Mesenchymal stem cell (in vitro differentiated cells and primary cell): ENCODE results near the gene ABCA4.
"Not testable (repeated sequence)": the region's sequence is repeated elsewhere in the genome, so short reads cannot be mapped to it uniquely, and the experiment has no call there.

Experiments used
- DNase-seq: peaks from one replicate; pipeline ENCODE4 v3.0.0-alpha.2; 2013
- H2AFZ ChIP-seq: one replicate; pipeline ENCODE4 v1.6.1; 2013; ENCODE audit warnings: low read depth, mild to moderate bottlenecking, control low read depth, inconsistent platforms, low read length, moderate library complexity
- H2AK5ac ChIP-seq: 2 replicates; pipeline ENCODE4 v1.6.1; 2013; ENCODE audit warnings: low read length, moderate library complexity, mild to moderate bottlenecking, inconsistent platforms; ENCODE audit not compliant: severe bottlenecking
- H2BK120ac ChIP-seq: one replicate; pipeline ENCODE4 v1.6.1; 2013; ENCODE audit warnings: low read depth, mild to moderate bottlenecking, inconsistent platforms, low read length, moderate library complexity
- H2BK12ac ChIP-seq, 2 experiments: one replicate each; pipeline ENCODE4 v1.6.1; 2013; ENCODE audit warnings: inconsistent platforms in 2 of 2, low read length in 2 of 2, mild to moderate bottlenecking in 2 of 2, moderate library complexity in 2 of 2, control low read depth in 1 of 2
- H2BK15ac ChIP-seq: one replicate; pipeline ENCODE4 v1.6.1; 2013; ENCODE audit warnings: mild to moderate bottlenecking, low read depth, inconsistent platforms; ENCODE audit not compliant: poor library complexity, severe bottlenecking
- H2BK5ac ChIP-seq: 2 replicates; pipeline ENCODE4 v1.6.1; 2013; ENCODE audit warnings: low read depth, mild to moderate bottlenecking, low read length, control low read depth, inconsistent platforms; ENCODE audit not compliant: poor library complexity, severe bottlenecking
- H3K14ac ChIP-seq, 2 experiments: one replicate each; pipeline ENCODE4 v1.6.1; 2013; ENCODE audit warnings: inconsistent platforms in 2 of 2, low read length in 2 of 2, control low read depth in 1 of 2, mild to moderate bottlenecking in 1 of 2, moderate library complexity in 1 of 2
- H3K18ac ChIP-seq, 2 experiments: one replicate each; pipeline ENCODE4 v1.6.1; 2013; ENCODE audit warnings: inconsistent platforms in 2 of 2, low read length in 2 of 2, control low read depth in 1 of 2, low read depth in 1 of 2, mild to moderate bottlenecking in 1 of 2
- H3K23ac ChIP-seq, 2 experiments: one replicate each; pipeline ENCODE4 v1.6.1; 2013; ENCODE audit warnings: inconsistent platforms in 2 of 2, low read length in 2 of 2, mild to moderate bottlenecking in 2 of 2, moderate library complexity in 2 of 2, control low read depth in 1 of 2
- H3K27ac ChIP-seq: 2 replicates; pipeline ENCODE4 v1.5.1; 2013; ENCODE audit warnings: mild to moderate bottlenecking, moderate library complexity, low read length, control low read depth, inconsistent platforms; ENCODE audit not compliant: poor library complexity, severe bottlenecking
- H3K27me3 ChIP-seq, 2 experiments: 2 replicates each; pipeline versions ENCODE4 v1.6.1 to v1.7.0; 2013; ENCODE audit warnings: low read length in 2 of 2, mild to moderate bottlenecking in 2 of 2, moderate library complexity in 2 of 2, control low read depth in 1 of 2, inconsistent platforms in 1 of 2; ENCODE audit not compliant: control insufficient read depth in 1 of 2, insufficient read depth in 1 of 2
- H3K36me3 ChIP-seq, 2 experiments: 2 replicates each; pipeline versions ENCODE4 v1.6.1 to v1.7.0; 2013; ENCODE audit warnings: low read length in 2 of 2, control low read depth in 1 of 2, inconsistent platforms in 1 of 2, low read depth in 1 of 2, mild to moderate bottlenecking in 1 of 2; ENCODE audit not compliant: insufficient read depth in 2 of 2, control insufficient read depth in 1 of 2
- H3K4ac ChIP-seq, 2 experiments: one replicate each; pipeline ENCODE4 v1.6.1; 2013; ENCODE audit warnings: inconsistent platforms in 2 of 2, low read length in 2 of 2, mild to moderate bottlenecking in 2 of 2, moderate library complexity in 2 of 2, control low read depth in 1 of 2, low read depth in 1 of 2
- H3K4me1 ChIP-seq: 2 replicates; pipeline ENCODE4 v1.6.1; 2013; ENCODE audit warnings: low read depth, low read length, control low read depth; ENCODE audit not compliant: control insufficient read depth, insufficient read depth
- H3K4me2 ChIP-seq: 2 replicates; pipeline ENCODE4 v1.6.1; 2013; ENCODE audit warnings: low read length, mild to moderate bottlenecking, inconsistent platforms; ENCODE audit not compliant: poor library complexity, severe bottlenecking
- H3K4me3 ChIP-seq, 2 experiments: 2 replicates each; pipeline versions ENCODE4 v1.5.1 to v1.7.0; 2013; ENCODE audit warnings: low read length in 2 of 2, mild to moderate bottlenecking in 2 of 2, control low read depth in 1 of 2, low read depth in 1 of 2; ENCODE audit not compliant: insufficient read depth in 1 of 2
- H3K79me1 ChIP-seq: replicated peaks from 2 replicates; pipeline ENCODE4 v1.6.1; 2013; ENCODE audit warnings: mild to moderate bottlenecking, control low read depth, low read length, inconsistent platforms; ENCODE audit not compliant: poor library complexity, severe bottlenecking
- H3K9ac ChIP-seq: 2 replicates; pipeline ENCODE4 v1.7.0; 2013; ENCODE audit warnings: mild to moderate bottlenecking, low read length, moderate library complexity
- H3K9me3 ChIP-seq: 2 replicates; pipeline ENCODE4 v1.7.0; 2013; ENCODE audit warnings: mild to moderate bottlenecking, low read length; ENCODE audit not compliant: control insufficient read depth
- H4K8ac ChIP-seq: one replicate; pipeline ENCODE4 v1.6.1; 2013; ENCODE audit warnings: inconsistent platforms, mild to moderate bottlenecking, low read length, moderate library complexity
- H4K91ac ChIP-seq: one replicate; pipeline ENCODE4 v1.6.1; 2013; ENCODE audit warnings: mild to moderate bottlenecking, low read length, inconsistent platforms
- WGBS: methylation state at CpG from one replicate; pipeline ENCODE4 v1.1.7; 2013; ENCODE audit warnings: mixed read lengths; 5-methylcytosine and 5-hydroxymethylcytosine counted together

Gene ABCA4

GRCh38 chr1:94154989-94155388 lies 34.0 kb upstream of the ABCA4 start:
- no peak overlapping the region for H2BK12ac ChIP-seq
- no peaks in the 10 kb centered on the region for H3K79me1 ChIP-seq
- H3K4ac ChIP-seq: no peak overlapping the region
- no peak for DNase-seq
- H2AFZ ChIP-seq: no peak overlapping the region
- no peak overlapping the region for H4K8ac ChIP-seq
- no peak overlapping the region for H3K23ac ChIP-seq
- no peaks in the 10 kb centered on the region for H3K36me3 ChIP-seq
- H3K18ac ChIP-seq: no peak overlapping the region
- no peak overlapping the region for H2BK5ac ChIP-seq
- no peak overlapping the region for H2AK5ac ChIP-seq
- no peak overlapping the region for H4K91ac ChIP-seq
- no peaks in the 10 kb centered on the region for H3K27me3 ChIP-seq
- no peak overlapping the region for H3K9ac ChIP-seq
- H3K14ac ChIP-seq: no peak overlapping the region
- H3K4me3 ChIP-seq: no peak overlapping the region
- H3K27ac ChIP-seq: no peak overlapping the region
- no peaks in the 10 kb centered on the region for H3K9me3 ChIP-seq
- no peak overlapping the region for H2BK15ac ChIP-seq
- no peaks in the 10 kb centered on the region for H3K4me1 ChIP-seq
- no peak overlapping the region for H2BK120ac ChIP-seq
- H3K4me2 ChIP-seq: no peak overlapping the region
- 100% methylated on average over 1 of the region's 1 CpG for WGBS

- Histone ChIP-seq H3K36me3 (no peaks in the 10 kb centered on the region), H3K4ac (no peak overlapping the region), H3K14ac (no peak overlapping the region), H3K4me1 (no peaks in the 10 kb centered on the region), H2BK15ac (no peak overlapping the region), H4K91ac (no peak overlapping the region), H2BK12ac (no peak overlapping the region), H2AK5ac (no peak overlapping the region), H3K9me3 (no peaks in the 10 kb centered on the region), H3K23ac (no peak overlapping the region), H3K18ac (no peak overlapping the region), H2AFZ (no peak overlapping the region), H3K27ac (peak overlapping the region; percentile 4), H2BK120ac (no peak overlapping the region), H3K4me2 (no peak overlapping the region), H3K79me1 (no peaks in the 10 kb centered on the region), H3K9ac (no peak overlapping the region), H3K4me3 (no peak overlapping the region), H3K27me3 (no peaks in the 10 kb centered on the region), H4K8ac (no peak overlapping the region), H2BK5ac (no peak overlapping the region)
- 76% methylated on average over 1 of the region's 1 CpG for WGBS
- DNase-seq: no peak
Measured at GRCh38 chr1:94153133-94153532, 32.2 kb upstream of the ABCA4 start.

GRCh38 chr1:94149166-94149565 lies 28.2 kb upstream of the ABCA4 start:
- not testable (repeated sequence) for H3K18ac ChIP-seq, H2BK12ac ChIP-seq, H3K4me3 ChIP-seq, H3K4ac ChIP-seq, H3K9me3 ChIP-seq, H2BK120ac ChIP-seq, H3K4me2 ChIP-seq, H2BK15ac ChIP-seq, H2BK5ac ChIP-seq, H3K14ac ChIP-seq, H3K23ac ChIP-seq, H4K91ac ChIP-seq, H3K27me3 ChIP-seq, H3K27ac ChIP-seq, H3K79me1 ChIP-seq, H2AFZ ChIP-seq, H2AK5ac ChIP-seq, H3K36me3 ChIP-seq, H4K8ac ChIP-seq, DNase-seq, H3K9ac ChIP-seq, H3K4me1 ChIP-seq

- H4K91ac ChIP-seq: no peak overlapping the region
Measured at GRCh38 chr1:94146273-94146672, 25.3 kb upstream of the ABCA4 start.

More at GRCh38 chr1:94146273-94146672, 25.3 kb upstream of the ABCA4 start:
- Histone ChIP-seq H4K8ac (no peak overlapping the region), H3K9me3 (no peaks in the 10 kb centered on the region), H2BK5ac (no peak overlapping the region), H3K9ac (no peak overlapping the region), H2BK12ac (no peak overlapping the region), H3K18ac (no peak overlapping the region), H3K4me3 (no peak overlapping the region), H3K4me1 (peaks cover 2% of the 10 kb centered on the region), H3K4me2 (no peak overlapping the region), H3K36me3 (no peaks in the 10 kb centered on the region), H2BK15ac (no peak overlapping the region), H3K79me1 (no peaks in the 10 kb centered on the region), H3K4ac (no peak overlapping the region), H2BK120ac (no peak overlapping the region), H3K27me3 (no peaks in the 10 kb centered on the region), H3K23ac (no peak overlapping the region), H2AK5ac (peak overlapping the region; percentile 27), H3K27ac (no peak overlapping the region), H3K14ac (no peak overlapping the region), H2AFZ (no peak overlapping the region)
- DNase-seq: no peak
- WGBS: 85% methylated on average over 4 of the region's 5 CpGs
